HG02623 (cell line): Measurements from ENCODE around the gene HTRA3.

Experiments used
- ATAC-seq: cut with Tn5 transposase; IDR thresholded peaks from one replicate; pipeline ENCODE4 v1.9.1; 2021; ENCODE audit warnings: moderate library complexity; ENCODE audit not compliant: unreplicated experiment

The HTRA3 gene

GRCh38 chr4:8278421-8279287, 9.1 kb downstream of the HTRA3 start:
- no peak for ATAC-seq

- no peak for ATAC-seq
Observed at GRCh38 chr4:8279321-8280157, 10.0 kb downstream of the HTRA3 start.

GRCh38 chr4:8280158-8280875, 10.8 kb downstream of the HTRA3 start:
- ATAC-seq = no peak

- ATAC-seq = no peak
Observed at GRCh38 chr4:8280876-8281440, 11.4 kb downstream of the HTRA3 start.

GRCh38 chr4:8281519-8282133, 12.1 kb downstream of the HTRA3 start:
- no peak for ATAC-seq

GRCh38 chr4:8282134-8282641, 12.6 kb downstream of the HTRA3 start:
- ATAC-seq = no peak

- no peak for ATAC-seq
Observed at GRCh38 chr4:8282742-8283141, 13.2 kb downstream of the HTRA3 start.

- no peak for ATAC-seq
Observed at GRCh38 chr4:8283161-8283560, 13.6 kb downstream of the HTRA3 start.

- no peak for ATAC-seq
Observed at GRCh38 chr4:8283631-8284121, 14.1 kb downstream of the HTRA3 start.

- no peak for ATAC-seq
Observed at GRCh38 chr4:8284391-8284790, 14.8 kb downstream of the HTRA3 start.

GRCh38 chr4:8285143-8285975, 15.8 kb downstream of the HTRA3 start:
- no peak for ATAC-seq

- ATAC-seq = no peak
Observed at GRCh38 chr4:8285976-8286718, 16.6 kb downstream of the HTRA3 start.

GRCh38 chr4:8286719-8287342, 17.3 kb downstream of the HTRA3 start:
- ATAC-seq = no peak

GRCh38 chr4:8287343-8288280, 18.1 kb downstream of the HTRA3 start:
- ATAC-seq = no peak

GRCh38 chr4:8289151-8289750, 19.7 kb downstream of the HTRA3 start:
- ATAC-seq = no peak

GRCh38 chr4:8289956-8290700, 20.6 kb downstream of the HTRA3 start:
- no peak for ATAC-seq
